NT2/D1 (cell line): ENCODE data around the gene SLIT3.

Experiments used
- SUZ12 ChIP-seq: IDR thresholded peaks from 2 replicates; pipeline ENCODE4 v1.6.1; 2011; ENCODE audit not compliant: insufficient read length, insufficient read depth; ENCODE audit errors: extremely low read depth
- YY1 ChIP-seq: IDR thresholded peaks from 2 replicates; pipeline ENCODE4 v1.6.1; 2011; ENCODE audit not compliant: insufficient read length, insufficient read depth
- ZNF274 ChIP-seq: IDR thresholded peaks from 2 replicates; pipeline ENCODE4 v1.6.1; 2011; ENCODE audit warnings: mild to moderate bottlenecking, low read depth, low read length

GRCh38 chr5:169072233-169072632 is 228.7 kb downstream of the SLIT3 start:
- TF ChIP-seq SUZ12, result no peak
- TF ChIP-seq ZNF274, result no peak
- no peak for TF ChIP-seq YY1
